ENCODE data around the gene RAB44. TPM values are rescaled to one million over a fixed set of nuclear protein-coding genes. Genes with fewer than 3 reads are reported as not detected.

Gene RAB44
- total RNA-seq, 1 experiment from 2014 or later, result 0.09 TPM

DNA sequence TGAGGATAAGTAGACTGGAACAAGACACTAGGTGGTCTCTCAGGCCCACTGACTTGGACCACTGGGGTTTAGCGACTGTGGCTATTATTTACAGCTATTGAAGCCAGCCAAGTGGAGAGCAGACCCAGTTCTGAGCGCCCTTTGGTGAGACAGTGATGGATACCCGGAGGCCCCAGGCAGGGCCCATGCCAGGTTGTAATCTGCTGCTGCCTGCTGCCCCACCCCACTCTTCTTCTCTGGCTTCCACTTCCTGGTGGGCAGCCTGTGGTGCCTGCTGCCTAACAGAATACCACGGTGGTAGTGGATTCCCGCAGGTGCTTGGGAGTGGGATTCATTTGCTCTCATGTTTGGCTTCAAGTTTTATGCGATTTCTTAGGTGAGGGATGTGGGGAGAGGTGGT is 570 bp downstream of the RAB44 start:
- Mint-ChIP-seq H3K27me3 (ENCODE audit: insufficient read depth, unreplicated experiment) (no peaks in the 10 kb centered on the region), H3K27ac (ENCODE audit: low read depth, unreplicated experiment) (no peak overlapping the region), H3K4me1 (ENCODE audit: insufficient read depth, unreplicated experiment) (peaks cover 19% of the 10 kb centered on the region), H3K36me3 (ENCODE audit: insufficient read depth, unreplicated experiment) (no peaks in the 10 kb centered on the region), H3K4me3 (ENCODE audit: unreplicated experiment) (no peak overlapping the region), H3K9me3 (ENCODE audit: unreplicated experiment) (peaks cover 10% of the 10 kb centered on the region)
- POLR2A ChIA-PET, result no interaction called here
- BruUV-seq (replicated peaks), result no TSS peak
- TF ChIP-seq CTCF (IDR thresholded peaks at IDR 0.05; ENCODE audit: unreplicated experiment), result no peak
- no peak for DNase-seq (ENCODE audit: unreplicated experiment)
- CTCF ChIA-PET, result no interaction called here
- intact Hi-C loops (cut with micrococcal nuclease), result no loop called here

- CTCF ChIA-PET, result no interaction called here
- no peaks in the 10 kb centered on the region for H3K27me3 Mint-ChIP-seq (ENCODE audit: insufficient read depth, unreplicated experiment)
- no peaks in the 10 kb centered on the region for H3K36me3 Mint-ChIP-seq (ENCODE audit: insufficient read depth, unreplicated experiment)
Measured at GRCh38 chr6:36698871-36699271, 1.2 kb downstream of the RAB44 start.

GRCh38 chr6:36699348-36699747 is 1.7 kb downstream of the RAB44 start:
- H3K36me3 Mint-ChIP-seq (ENCODE audit: insufficient read depth, unreplicated experiment), result no peaks in the 10 kb centered on the region

More at GRCh38 chr6:36698871-36699271, 1.2 kb downstream of the RAB44 start:
- intact Hi-C loops (cut with micrococcal nuclease), result no loop called here
- POLR2A ChIA-PET, result no interaction called here
- Mint-ChIP-seq H3K9me3 (ENCODE audit: unreplicated experiment) (peaks cover 10% of the 10 kb centered on the region), H3K27ac (ENCODE audit: low read depth, unreplicated experiment) (no peak overlapping the region), H3K4me1 (ENCODE audit: insufficient read depth, unreplicated experiment) (peaks cover 13% of the 10 kb centered on the region), H3K4me3 (ENCODE audit: unreplicated experiment) (no peak overlapping the region)
- BruUV-seq (replicated peaks), result no TSS peak
- TF ChIP-seq CTCF (IDR thresholded peaks at IDR 0.05; ENCODE audit: unreplicated experiment), result no peak
- DNase-seq (ENCODE audit: unreplicated experiment), result no peak

DNA sequence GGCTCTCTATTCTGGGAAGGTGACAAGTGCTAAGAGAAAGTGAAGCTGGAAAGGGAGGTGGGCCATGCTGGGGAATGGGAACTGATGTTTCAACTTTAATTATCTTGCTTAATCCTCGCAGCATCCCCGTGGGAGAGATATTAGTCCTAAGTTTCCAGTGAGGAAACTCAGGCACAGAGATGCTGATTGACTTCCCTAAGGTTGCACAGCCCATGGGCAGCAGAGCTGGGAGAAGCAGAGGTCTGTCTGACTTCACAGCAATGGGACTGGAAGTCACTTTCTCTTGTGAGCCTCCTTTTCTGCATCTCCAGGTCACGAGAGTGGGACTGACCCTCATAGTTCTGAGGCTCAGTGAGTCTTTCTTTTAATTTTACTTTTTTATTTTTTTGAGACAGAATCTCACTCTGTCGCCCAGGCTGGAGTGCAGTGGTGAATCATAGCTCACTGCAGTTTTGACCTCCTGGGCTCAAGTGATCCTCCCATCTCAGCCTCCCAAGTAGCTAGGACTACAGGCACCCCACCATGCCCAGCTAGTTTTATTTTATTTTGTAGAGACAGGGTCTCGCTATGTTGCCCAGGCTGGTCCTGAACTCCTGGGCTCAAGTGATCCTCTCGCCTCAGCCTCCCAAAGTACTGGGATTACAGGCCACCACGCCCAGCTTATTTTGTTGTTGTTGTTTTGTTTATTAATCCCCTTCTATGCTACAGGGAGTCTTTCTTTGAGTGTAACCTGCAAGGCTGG is 2.6 kb downstream of the RAB44 start:
- H3K36me3 Mint-ChIP-seq (ENCODE audit: insufficient read depth, unreplicated experiment), result no peaks in the 10 kb centered on the region
- ChIA-PET CTCF (no interaction called here), POLR2A (no interaction called here)
- DNase-seq (ENCODE audit: unreplicated experiment), result no peak
- peaks cover 10% of the 10 kb centered on the region for H3K9me3 Mint-ChIP-seq (ENCODE audit: unreplicated experiment)
- H3K4me3 Mint-ChIP-seq (ENCODE audit: unreplicated experiment), result no peak overlapping the region
- H3K27me3 Mint-ChIP-seq (ENCODE audit: insufficient read depth, unreplicated experiment), result no peaks in the 10 kb centered on the region
- H3K27ac Mint-ChIP-seq (ENCODE audit: low read depth, unreplicated experiment), result no peak overlapping the region
- no peak for TF ChIP-seq CTCF (IDR thresholded peaks at IDR 0.05; ENCODE audit: unreplicated experiment)
- BruUV-seq (replicated peaks), result no TSS peak
- intact Hi-C loops (cut with micrococcal nuclease), result no loop called here
- H3K4me1 Mint-ChIP-seq (ENCODE audit: insufficient read depth, unreplicated experiment), result peaks cover 13% of the 10 kb centered on the region

More at GRCh38 chr6:36699348-36699747, 1.7 kb downstream of the RAB44 start:
- no peaks in the 10 kb centered on the region for H3K27me3 Mint-ChIP-seq (ENCODE audit: insufficient read depth, unreplicated experiment)
- no peak for TF ChIP-seq CTCF (IDR thresholded peaks at IDR 0.05; ENCODE audit: unreplicated experiment)
- no peak overlapping the region for H3K4me3 Mint-ChIP-seq (ENCODE audit: unreplicated experiment)
- H3K4me1 Mint-ChIP-seq (ENCODE audit: insufficient read depth, unreplicated experiment), result peaks cover 13% of the 10 kb centered on the region
- BruUV-seq (replicated peaks), result no TSS peak
- no peak overlapping the region for H3K27ac Mint-ChIP-seq (ENCODE audit: low read depth, unreplicated experiment)
- ChIA-PET CTCF (no interaction called here), POLR2A (no interaction called here)
- intact Hi-C loops (cut with micrococcal nuclease), result no loop called here
- no peak for DNase-seq (ENCODE audit: unreplicated experiment)
- H3K9me3 Mint-ChIP-seq (ENCODE audit: unreplicated experiment), result peaks cover 10% of the 10 kb centered on the region

Measured in MCF 10A (cell line).